DND-41 (cell line): ENCODE data around the gene IP6K3.

Experiments used
- ATAC-seq: fragments of 200-7000 bp; cut with Tn5 transposase; 3 replicates; pipeline ENCODE4 v1.9.1; 2021; ENCODE audit warnings: low read depth; ENCODE audit not compliant: insufficient read depth
- DNase-seq: peaks from one replicate; pipeline ENCODE4 v3.0.0-alpha.2; 2020
- H2AFZ ChIP-seq: 2 replicates; pipeline ENCODE4 v1.6.0; 2012; ENCODE audit warnings: low read depth, low read length
- H3K27ac ChIP-seq: 2 replicates; pipeline ENCODE4 v1.5.1; 2012; ENCODE audit warnings: low read length, inconsistent platforms
- H3K27me3 ChIP-seq: fragments of 200-600 bp; sonication (generic); 2 replicates; pipeline ENCODE4 v1.6.0; 2012; ENCODE audit warnings: low read length, mild to moderate bottlenecking, inconsistent platforms; ENCODE audit not compliant: insufficient read depth, poor library complexity
- H3K36me3 ChIP-seq: 2 replicates; pipeline ENCODE4 v1.5.1; 2012; ENCODE audit warnings: low read length, inconsistent platforms; ENCODE audit not compliant: insufficient read depth
- H3K4me1 ChIP-seq: 2 replicates; pipeline ENCODE4 v1.5.1; 2012; ENCODE audit warnings: mild to moderate bottlenecking, low read length; ENCODE audit not compliant: insufficient read depth
- H3K4me2 ChIP-seq: 2 replicates; pipeline ENCODE4 v1.6.0; 2012; ENCODE audit warnings: mild to moderate bottlenecking, moderate library complexity, low read length, inconsistent platforms; ENCODE audit not compliant: insufficient read depth
- H3K4me3 ChIP-seq, 2 experiments: fragments of 200-600 bp in 1 of 2; shearing (Covaris generic) in 1 of 2; 2 replicates each; pipeline ENCODE4 v1.5.1; 2012 to 2016; ENCODE audit warnings: inconsistent platforms in 2 of 2, low read length in 2 of 2, mild to moderate bottlenecking in 2 of 2, low read depth in 1 of 2, moderate library complexity in 1 of 2
- H3K79me2 ChIP-seq: 2 replicates; pipeline ENCODE4 v1.6.0; 2012; ENCODE audit warnings: low read length, inconsistent platforms; ENCODE audit not compliant: insufficient read depth
- H3K9ac ChIP-seq: 2 replicates; pipeline ENCODE4 v1.6.0; 2012; ENCODE audit warnings: low read depth, mild to moderate bottlenecking, inconsistent platforms, low read length, moderate library complexity
- H3K9me3 ChIP-seq: 2 replicates; pipeline ENCODE4 v1.5.1; 2012; ENCODE audit warnings: low read length, moderate library complexity, mild to moderate bottlenecking, inconsistent platforms; ENCODE audit not compliant: insufficient read depth, severe bottlenecking
- H4K20me1 ChIP-seq: 2 replicates; pipeline ENCODE4 v1.6.0; 2012; ENCODE audit warnings: low read length; ENCODE audit not compliant: insufficient read depth
- CTCF ChIP-seq: IDR thresholded peaks from 2 replicates; pipeline ENCODE4 v1.5.1; 2012; ENCODE audit warnings: borderline replicate concordance, low read length, moderate library complexity, mild to moderate bottlenecking; ENCODE audit not compliant: poor library complexity, severe bottlenecking; ENCODE audit errors: extremely low read depth
- EZH2 ChIP-seq: IDR thresholded peaks from 3 replicates; pipeline ENCODE4 v1.6.1; 2012; ENCODE audit warnings: borderline replicate concordance, low read depth, mild to moderate bottlenecking, moderate library complexity, low read length, inconsistent platforms; ENCODE audit not compliant: severe bottlenecking

The IP6K3 gene

GRCh38 chr6:33774774-33775173 lies 28.1 kb upstream of the IP6K3 start:
- no peak for ATAC-seq

GRCh38 chr6:33772902-33773472 lies 26.3 kb upstream of the IP6K3 start:
- H4K20me1 ChIP-seq, result peaks cover 29% of the 10 kb centered on the region
- H3K4me1 ChIP-seq, result no peaks in the 10 kb centered on the region
- peaks cover 60% of the 10 kb centered on the region for H3K36me3 ChIP-seq

More at GRCh38 chr6:33774774-33775173, 28.1 kb upstream of the IP6K3 start:
- H3K27me3 ChIP-seq, result no peaks in the 10 kb centered on the region
- peaks cover 29% of the 10 kb centered on the region for H4K20me1 ChIP-seq
- H3K9ac ChIP-seq, result no peak overlapping the region
- no peak for DNase-seq
- no peaks in the 10 kb centered on the region for H3K79me2 ChIP-seq
- no peak overlapping the region for H3K27ac ChIP-seq
- H3K4me1 ChIP-seq, result no peaks in the 10 kb centered on the region
- no peak overlapping the region for H3K4me3 ChIP-seq
- TF ChIP-seq CTCF (no peak), EZH2 (no peak)
- no peaks in the 10 kb centered on the region for H3K9me3 ChIP-seq
- peaks cover 78% of the 10 kb centered on the region for H3K36me3 ChIP-seq
- no peak overlapping the region for H2AFZ ChIP-seq
- no peak overlapping the region for H3K4me2 ChIP-seq

GRCh38 chr6:33772082-33772830 lies 25.6 kb upstream of the IP6K3 start:
- H4K20me1 ChIP-seq, result peaks cover 29% of the 10 kb centered on the region
- no peak overlapping the region for H3K27ac ChIP-seq
- DNase-seq (no peak), ATAC-seq (no peak)
- peaks cover 53% of the 10 kb centered on the region for H3K36me3 ChIP-seq
- H3K9me3 ChIP-seq, result no peaks in the 10 kb centered on the region
- TF ChIP-seq EZH2 (no peak), CTCF (no peak)
- H3K4me1 ChIP-seq, result no peaks in the 10 kb centered on the region
- H3K4me3 ChIP-seq, result no peak overlapping the region
- H3K4me2 ChIP-seq, result no peak overlapping the region
- H3K79me2 ChIP-seq, result no peaks in the 10 kb centered on the region
- H3K27me3 ChIP-seq, result no peaks in the 10 kb centered on the region
- no peak overlapping the region for H2AFZ ChIP-seq
- no peak overlapping the region for H3K9ac ChIP-seq

More at GRCh38 chr6:33772902-33773472, 26.3 kb upstream of the IP6K3 start:
- no peak for ATAC-seq
- Histone ChIP-seq H3K4me2 (no peak overlapping the region), H3K9me3 (no peaks in the 10 kb centered on the region), H3K27ac (no peak overlapping the region), H3K4me3 (no peak overlapping the region), H3K79me2 (no peaks in the 10 kb centered on the region), H3K27me3 (no peaks in the 10 kb centered on the region), H2AFZ (no peak overlapping the region), H3K9ac (no peak overlapping the region)
- TF ChIP-seq EZH2 (no peak), CTCF (no peak)
- DNase-seq, result no peak
